GM23248 (cell line): ENCODE data around the gene KCNT1.

Experiments used
- EZH2 ChIP-seq: fragments of 200-600 bp; sonication (generic); IDR thresholded peaks from 2 replicates; pipeline ENCODE4 v1.6.1; 2018; ENCODE audit warnings: antibody characterized with exemption, mild to moderate bottlenecking; ENCODE audit not compliant: insufficient read depth, poor library complexity, severe bottlenecking
- EZH2phosphoT487 ChIP-seq: fragments of 200-600 bp; sonication (generic); IDR thresholded peaks from 2 replicates; pipeline ENCODE4 v1.6.1; 2018; ENCODE audit warnings: antibody characterized with exemption, moderate library complexity, mild to moderate bottlenecking, low read depth; ENCODE audit not compliant: insufficient read depth

DNA sequence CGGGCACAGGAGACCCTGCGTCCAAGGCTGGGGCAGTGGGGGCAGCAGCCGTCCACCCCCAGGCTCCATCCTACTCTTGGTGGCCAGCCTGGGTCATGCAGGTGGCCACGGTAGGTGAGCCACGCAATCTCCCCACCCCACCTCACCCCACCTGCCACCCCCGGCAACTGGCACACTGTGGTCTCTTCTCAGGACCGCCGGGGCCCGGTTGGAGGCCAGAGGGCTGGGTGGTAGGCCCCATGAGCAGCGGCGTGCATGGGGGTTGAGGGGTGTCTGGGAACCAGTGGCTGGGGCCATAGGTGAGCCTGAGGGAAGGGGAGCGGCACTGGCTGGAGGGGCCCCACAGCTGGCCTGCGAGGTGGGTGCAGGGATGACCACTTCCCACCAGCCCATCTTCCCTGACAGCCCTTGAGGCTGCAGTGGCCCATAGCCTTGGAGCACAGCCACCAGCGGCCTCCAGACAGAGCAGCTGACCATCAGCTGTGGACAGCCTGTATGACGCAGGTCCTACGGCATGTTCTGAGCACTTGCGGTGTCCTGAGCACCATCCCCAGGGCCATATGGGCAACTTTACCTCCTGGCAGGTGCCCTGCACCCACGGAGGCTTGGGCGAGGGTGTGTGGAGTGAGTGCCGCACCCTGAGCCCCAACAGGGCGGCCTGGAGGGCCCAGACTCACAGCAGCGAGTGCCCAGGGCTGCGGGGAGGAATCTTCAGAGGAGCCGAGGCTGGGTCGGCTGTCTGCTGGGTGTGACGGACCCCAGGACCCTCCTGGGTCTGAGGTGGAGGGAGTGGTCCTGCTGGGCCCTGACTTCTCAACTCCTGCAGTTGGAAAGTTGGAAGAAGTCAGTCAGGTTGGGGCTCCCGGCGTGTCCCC is 47.4 kb downstream of the KCNT1 start:
- TF ChIP-seq EZH2phosphoT487 (no peak), EZH2 (no peak)
